ENCODE results near the gene CPNE1. TPM values are rescaled to one million over a fixed set of nuclear protein-coding genes. Genes with fewer than 3 reads are reported as not detected.

CPNE1 gene
- polyA plus RNA-seq, 3 donors = 153 to 210 (median 167) TPM

GRCh38 chr20:35626386-35627001, 38.2 kb downstream of the CPNE1 start:
- intact Hi-C loops (cut with micrococcal nuclease) = no loop called here
- WGBS (ENCODE audit: insufficient coverage) = 94% methylated on average over 12 of the region's 13 CpGs
- H3K79me2 ChIP-seq (ENCODE audit: insufficient read depth, low read length) = no peaks in the 10 kb centered on the region
- H3K4me1 Mint-ChIP-seq = peaks cover 14% of the 10 kb centered on the region
- H3K27ac ChIP-seq (ENCODE audit: low read depth in 1 of 2, low read length in 2 of 2) = no peak overlapping the region
- no peak overlapping the region for H3K4me3 Mint-ChIP-seq
- H4K20me1 ChIP-seq (ENCODE audit: insufficient read depth, low read length) = peaks cover 9% of the 10 kb centered on the region
- no peak overlapping the region for H2AFZ ChIP-seq (ENCODE audit: insufficient read depth, low read depth, low read length, poor library complexity, severe bottlenecking)
- no peak overlapping the region for H3K4me2 ChIP-seq (replicated peaks; ENCODE audit: extremely low read depth, low read length, poor library complexity, severe bottlenecking)
- no peak for TF ChIP-seq CTCF (IDR thresholded peaks at IDR 0.05)
- H3K4me3 ChIP-seq (replicated peaks in 1 of 3; ENCODE audit: low read depth in 2 of 3, low read length in 3 of 3) = no peak overlapping the region
- no peak for DNase-seq
- H3K9me3 Mint-ChIP-seq = no peaks in the 10 kb centered on the region
- H3K9ac ChIP-seq (ENCODE audit: insufficient read depth, low read length, poor library complexity, severe bottlenecking) = no peak overlapping the region
- H3K27me3 ChIP-seq (ENCODE audit: control insufficient read depth in 2 of 2, insufficient read depth in 2 of 2, low read length in 2 of 2) = no peaks in the 10 kb centered on the region
- no peaks in the 10 kb centered on the region for H3K9me3 ChIP-seq (replicated peaks in 1 of 2; ENCODE audit: control insufficient read depth in 1 of 2, insufficient read depth in 1 of 2, low read length in 2 of 2)
- H3K36me3 ChIP-seq (replicated peaks in 1 of 2; ENCODE audit: control insufficient read depth in 1 of 2, insufficient read depth in 2 of 2, low read length in 2 of 2) = peaks cover 42 to 58% of the 10 kb centered on the region in 2 donors
- peaks cover 47 to 76% of the 10 kb centered on the region in 2 donors for H3K36me3 Mint-ChIP-seq
- H3K27me3 Mint-ChIP-seq (ENCODE audit: low read depth in 3 of 3) = peaks cover 0 to 2% (median 1%) of the 10 kb centered on the region in 3 donors
- H3K27ac Mint-ChIP-seq = no peak overlapping the region
- H3K4me1 ChIP-seq (ENCODE audit: control insufficient read depth in 1 of 2, insufficient read depth in 2 of 2, low read length in 2 of 2) = peaks cover 11% of the 10 kb centered on the region in 2 donors

DNA sequence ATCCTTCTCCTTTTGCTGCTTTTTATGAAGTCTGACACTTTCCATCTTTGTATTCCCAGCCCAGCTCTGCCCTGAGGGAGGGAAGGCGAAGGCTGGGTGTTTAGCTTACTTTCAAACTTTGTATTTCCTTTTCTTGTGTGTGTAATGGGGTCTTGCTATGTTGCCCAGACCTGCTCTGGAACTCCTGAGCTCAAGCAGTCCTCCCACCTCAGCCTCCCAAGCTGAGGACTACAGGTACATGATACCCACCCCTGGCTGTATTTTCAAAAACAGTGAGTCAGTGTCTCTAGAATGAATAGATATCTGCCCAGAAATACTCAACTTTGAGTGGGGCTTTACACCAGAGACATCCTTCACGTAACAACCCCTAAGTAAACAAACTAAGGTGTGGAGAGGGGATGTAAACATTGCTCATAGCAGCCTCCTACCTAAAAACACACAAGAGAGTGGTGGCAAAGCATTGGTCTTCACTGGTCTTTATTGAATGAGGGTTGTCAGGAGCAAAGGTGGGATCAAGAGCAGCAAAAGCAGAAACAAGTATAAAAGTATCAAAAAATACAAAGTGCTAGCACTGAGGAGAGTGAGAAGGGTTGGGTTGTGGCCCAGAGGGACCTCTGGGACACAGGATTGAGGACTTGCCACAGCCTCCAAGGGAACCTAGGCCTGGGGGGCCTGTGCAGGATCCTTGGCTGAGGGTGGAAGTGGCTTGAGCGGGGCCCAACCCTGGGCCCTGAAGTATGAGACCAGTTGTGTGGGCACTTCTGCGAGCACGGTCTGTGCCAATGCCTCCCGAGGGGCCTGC, 38.9 kb downstream of the CPNE1 start:
- WGBS (ENCODE audit: insufficient coverage) = 95% methylated on average over 4 of the region's 6 CpGs
- Histone ChIP-seq H3K79me2 (ENCODE audit: insufficient read depth, low read length) (no peaks in the 10 kb centered on the region), H3K4me3 (replicated peaks in 1 of 3; ENCODE audit: low read depth in 2 of 3, low read length in 3 of 3) (no peak overlapping the region), H3K27ac (ENCODE audit: low read depth in 1 of 2, low read length in 2 of 2) (no peak overlapping the region), H3K9ac (ENCODE audit: insufficient read depth, low read length, poor library complexity, severe bottlenecking) (no peak overlapping the region), H3K9me3 (replicated peaks in 1 of 2; ENCODE audit: control insufficient read depth in 1 of 2, insufficient read depth in 1 of 2, low read length in 2 of 2) (no peaks in the 10 kb centered on the region), H3K36me3 (replicated peaks in 1 of 2; ENCODE audit: control insufficient read depth in 1 of 2, insufficient read depth in 2 of 2, low read length in 2 of 2) (peaks cover 35 to 55% of the 10 kb centered on the region in 2 donors), H3K4me2 (replicated peaks; ENCODE audit: extremely low read depth, low read length, poor library complexity, severe bottlenecking) (no peak overlapping the region), H4K20me1 (ENCODE audit: insufficient read depth, low read length) (peaks cover 4% of the 10 kb centered on the region), H2AFZ (ENCODE audit: insufficient read depth, low read depth, low read length, poor library complexity, severe bottlenecking) (no peak overlapping the region), H3K4me1 (ENCODE audit: control insufficient read depth in 1 of 2, insufficient read depth in 2 of 2, low read length in 2 of 2) (peaks cover 11% of the 10 kb centered on the region in 2 donors), H3K27me3 (ENCODE audit: control insufficient read depth in 2 of 2, insufficient read depth in 2 of 2, low read length in 2 of 2) (no peaks in the 10 kb centered on the region)
- no peak for TF ChIP-seq CTCF (IDR thresholded peaks at IDR 0.05)
- Mint-ChIP-seq H3K4me1 (peaks cover 14% of the 10 kb centered on the region), H3K27me3 (ENCODE audit: low read depth in 3 of 3) (peaks cover 0 to 4% (median 1%) of the 10 kb centered on the region in 3 donors), H3K9me3 (no peaks in the 10 kb centered on the region), H3K36me3 (peaks cover 42 to 72% of the 10 kb centered on the region in 2 donors), H3K27ac (peak overlapping the region in 2 of 7 donors; percentile 27 to 84), H3K4me3 (no peak overlapping the region)
- intact Hi-C loops (cut with micrococcal nuclease) = no loop called here
- DNase-seq = no peak
